ENCODE measurements around the gene CENPT.

GRCh38 chr16:67814567-67814966 lies 32.9 kb downstream of the CENPT start:
- TF ChIP-seq EP300 (IDR thresholded peaks at IDR 0.05) (no peak), POLR2AphosphoS5 (IDR thresholded peaks at IDR 0.05) (no peak), POLR2A (IDR thresholded peaks at IDR 0.05) (no peak)
- TF ChIP-seq, protein P1, sequence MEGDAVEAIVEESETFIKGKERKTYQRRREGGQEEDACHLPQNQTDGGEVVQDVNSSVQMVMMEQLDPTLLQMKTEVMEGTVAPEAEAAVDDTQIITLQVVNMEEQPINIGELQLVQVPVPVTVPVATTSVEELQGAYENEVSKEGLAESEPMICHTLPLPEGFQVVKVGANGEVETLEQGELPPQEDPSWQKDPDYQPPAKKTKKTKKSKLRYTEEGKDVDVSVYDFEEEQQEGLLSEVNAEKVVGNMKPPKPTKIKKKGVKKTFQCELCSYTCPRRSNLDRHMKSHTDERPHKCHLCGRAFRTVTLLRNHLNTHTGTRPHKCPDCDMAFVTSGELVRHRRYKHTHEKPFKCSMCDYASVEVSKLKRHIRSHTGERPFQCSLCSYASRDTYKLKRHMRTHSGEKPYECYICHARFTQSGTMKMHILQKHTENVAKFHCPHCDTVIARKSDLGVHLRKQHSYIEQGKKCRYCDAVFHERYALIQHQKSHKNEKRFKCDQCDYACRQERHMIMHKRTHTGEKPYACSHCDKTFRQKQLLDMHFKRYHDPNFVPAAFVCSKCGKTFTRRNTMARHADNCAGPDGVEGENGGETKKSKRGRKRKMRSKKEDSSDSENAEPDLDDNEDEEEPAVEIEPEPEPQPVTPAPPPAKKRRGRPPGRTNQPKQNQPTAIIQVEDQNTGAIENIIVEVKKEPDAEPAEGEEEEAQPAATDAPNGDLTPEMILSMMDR (IDR thresholded peaks at IDR 0.05), result no peak

Measured in upper lobe of left lung (tissue), 4 donors.